SJSA1 (cell line): Measurements from ENCODE around the gene CSMD2. TPM values are rescaled to one million over a fixed set of nuclear protein-coding genes. Genes with fewer than 3 reads are reported as not detected.

Experiments
- DNase-seq, 2 experiments: peaks; one replicate each; pipeline ENCODE4 v3.0.0-alpha.2; 2015 to 2020; ENCODE audit warnings: low spot score in 2 of 2, low read depth in 1 of 2
- H3K27ac ChIP-seq: fragments of 250-450 bp; sonication (Bioruptor Pico); 2 replicates; pipeline ENCODE4 v1.5.1; 2020; ENCODE audit warnings: mild to moderate bottlenecking, moderate library complexity
- H3K27me3 ChIP-seq: fragments of 250-450 bp; sonication (Bioruptor Pico); replicated peaks from 2 replicates; pipeline ENCODE4 v1.5.1; 2020; ENCODE audit warnings: mild to moderate bottlenecking, moderate library complexity
- H3K36me3 ChIP-seq: fragments of 250-450 bp; sonication (Bioruptor Pico); 2 replicates; pipeline ENCODE4 v1.5.1; 2020; ENCODE audit warnings: mild to moderate bottlenecking
- H3K4me1 ChIP-seq: fragments of 250-450 bp; sonication (Bioruptor Pico); replicated peaks from 2 replicates; pipeline ENCODE4 v1.6.1; 2021; ENCODE audit warnings: mild to moderate bottlenecking
- H3K4me3 ChIP-seq: fragments of 250-450 bp; sonication (Bioruptor Pico); 2 replicates; pipeline ENCODE4 v1.5.1; 2020; ENCODE audit warnings: mild to moderate bottlenecking
- H3K9me3 ChIP-seq: fragments of 250-450 bp; sonication (Bioruptor Pico); replicated peaks from 2 replicates; pipeline ENCODE4 v1.5.1; 2020; ENCODE audit warnings: mild to moderate bottlenecking
- total RNA-seq: library from RNA; depleted of rRNA; stranded (reverse); fragments of >200 nt; shearing (Covaris generic); gene quantifications from 2 replicates; pipeline ENCODE4 v1.2.3, GENCODE V29; 2014

Gene CSMD2
- total RNA-seq, 1 experiment from 2014 or later, result 0.87 TPM

DNA sequence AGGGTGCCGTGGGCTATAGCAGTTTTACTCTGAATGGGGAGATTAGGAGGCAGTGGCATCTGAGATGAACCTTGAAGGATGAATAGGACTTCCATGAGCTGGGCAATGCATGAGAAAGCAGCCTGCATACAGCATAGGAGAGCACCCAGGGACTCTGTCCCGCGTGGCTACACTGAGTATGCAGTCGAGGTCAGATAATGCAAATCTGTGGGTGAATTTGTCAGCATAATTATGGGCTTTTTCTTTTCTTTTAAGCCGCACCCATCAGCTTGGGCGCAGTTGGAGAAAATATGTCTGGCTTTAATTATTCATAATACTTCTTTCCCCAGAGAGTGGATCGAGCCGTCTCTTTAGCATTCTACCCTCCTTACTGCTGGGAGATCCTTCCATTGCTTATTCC, 504.1 kb downstream of the CSMD2 start:
- no peaks in the 10 kb centered on the region for H3K36me3 ChIP-seq
- no peak overlapping the region for H3K27ac ChIP-seq
- no peaks in the 10 kb centered on the region for H3K4me1 ChIP-seq
- no peak for DNase-seq
- H3K4me3 ChIP-seq, result no peak overlapping the region
- H3K27me3 ChIP-seq, result no peaks in the 10 kb centered on the region
- no peaks in the 10 kb centered on the region for H3K9me3 ChIP-seq

DNA sequence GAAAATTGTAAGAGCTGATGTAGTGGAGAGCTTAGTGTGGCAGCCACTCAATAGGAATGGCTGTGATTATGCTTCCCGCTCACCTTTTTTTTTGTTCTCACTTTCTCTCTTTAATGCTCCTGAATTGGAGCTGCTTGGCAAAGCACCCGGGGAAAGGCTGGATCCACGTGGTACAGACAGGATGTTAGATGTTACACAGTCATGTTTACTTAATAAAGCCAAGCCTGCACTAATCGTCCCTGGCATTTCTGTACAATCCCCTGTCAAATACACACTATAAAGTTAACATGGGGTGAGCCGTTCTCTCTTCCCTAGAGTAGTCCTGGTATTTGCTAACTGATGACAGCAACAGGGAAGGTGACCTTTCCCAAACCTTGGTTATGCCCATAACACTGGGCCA, 504.8 kb downstream of the CSMD2 start:
- Histone ChIP-seq H3K4me1 (no peaks in the 10 kb centered on the region), H3K4me3 (no peak overlapping the region), H3K9me3 (no peaks in the 10 kb centered on the region), H3K36me3 (no peaks in the 10 kb centered on the region), H3K27ac (no peak overlapping the region), H3K27me3 (no peaks in the 10 kb centered on the region)
- DNase-seq, result no peak

DNA sequence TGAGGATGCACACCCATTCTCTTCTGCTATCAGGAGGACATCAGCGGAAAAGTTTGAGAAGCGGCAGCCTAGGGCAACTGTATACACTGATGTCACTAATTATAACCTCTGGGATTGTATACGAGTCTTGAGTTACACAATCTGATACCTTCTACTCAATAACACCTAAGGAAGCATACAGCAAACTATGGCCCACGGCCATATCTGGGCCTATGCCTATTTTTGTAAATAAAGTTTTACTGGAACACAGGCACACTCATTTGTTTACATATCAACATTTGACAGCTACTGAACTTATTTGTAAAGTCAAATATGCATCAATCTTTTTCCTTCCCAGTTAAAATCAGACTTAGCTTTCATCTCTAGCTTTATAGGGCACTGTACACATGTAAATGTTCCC, 505.4 kb downstream of the CSMD2 start:
- DNase-seq, result no peak
- Histone ChIP-seq H3K4me3 (no peak overlapping the region), H3K27me3 (no peaks in the 10 kb centered on the region)

DNA sequence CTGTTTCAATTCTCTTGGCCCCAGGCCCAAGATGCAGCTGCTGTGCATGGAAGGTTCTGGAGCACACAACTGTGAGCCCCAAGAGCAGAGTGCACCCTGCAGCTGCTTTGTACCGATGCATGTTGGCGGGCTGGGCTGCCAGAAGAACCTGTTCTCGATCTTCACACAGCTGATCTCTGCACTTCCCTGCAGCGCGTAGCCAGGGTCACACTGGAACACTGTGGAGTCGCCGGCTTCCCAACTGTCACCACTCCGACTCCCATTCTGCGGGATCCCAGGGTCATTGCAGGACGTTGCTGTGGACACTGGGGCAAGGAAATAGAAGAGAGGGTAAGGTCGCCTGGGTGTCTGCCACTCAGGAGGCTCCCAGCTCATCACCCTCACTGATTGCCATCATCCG, 507.2 kb downstream of the CSMD2 start:
- DNase-seq, result no peak
- Histone ChIP-seq H3K27ac (no peak overlapping the region), H3K36me3 (no peaks in the 10 kb centered on the region), H3K4me3 (no peak overlapping the region), H3K9me3 (no peaks in the 10 kb centered on the region), H3K27me3 (no peaks in the 10 kb centered on the region), H3K4me1 (no peaks in the 10 kb centered on the region)

More for the DNA sequence above, 505.4 kb downstream of the CSMD2 start:
- Histone ChIP-seq H3K4me1 (no peaks in the 10 kb centered on the region), H3K27ac (no peak overlapping the region), H3K36me3 (no peaks in the 10 kb centered on the region), H3K9me3 (no peaks in the 10 kb centered on the region)

- Histone ChIP-seq H3K9me3 (no peaks in the 10 kb centered on the region), H3K4me1 (no peaks in the 10 kb centered on the region), H3K4me3 (no peak overlapping the region), H3K27ac (no peak overlapping the region), H3K36me3 (no peaks in the 10 kb centered on the region), H3K27me3 (no peaks in the 10 kb centered on the region)
- DNase-seq, result peak in 1 of 2 experiments; percentile 16
Measured at GRCh38 chr1:33656467-33657005, 508.5 kb downstream of the CSMD2 start.

- Histone ChIP-seq H3K9me3 (no peaks in the 10 kb centered on the region), H3K27ac (no peak overlapping the region), H3K36me3 (no peaks in the 10 kb centered on the region), H3K4me1 (no peaks in the 10 kb centered on the region), H3K27me3 (no peaks in the 10 kb centered on the region), H3K4me3 (no peak overlapping the region)
- DNase-seq, result peak in 1 of 2 experiments; percentile 26
Measured at GRCh38 chr1:33655496-33655895, 509.5 kb downstream of the CSMD2 start.

- Histone ChIP-seq H3K9me3 (no peaks in the 10 kb centered on the region), H3K27me3 (no peaks in the 10 kb centered on the region), H3K27ac (no peak overlapping the region), H3K4me3 (no peak overlapping the region), H3K4me1 (no peaks in the 10 kb centered on the region), H3K36me3 (no peaks in the 10 kb centered on the region)
- DNase-seq, result peak in 1 of 2 experiments; percentile 29
Measured at GRCh38 chr1:33654267-33654834, 510.7 kb downstream of the CSMD2 start.

DNA sequence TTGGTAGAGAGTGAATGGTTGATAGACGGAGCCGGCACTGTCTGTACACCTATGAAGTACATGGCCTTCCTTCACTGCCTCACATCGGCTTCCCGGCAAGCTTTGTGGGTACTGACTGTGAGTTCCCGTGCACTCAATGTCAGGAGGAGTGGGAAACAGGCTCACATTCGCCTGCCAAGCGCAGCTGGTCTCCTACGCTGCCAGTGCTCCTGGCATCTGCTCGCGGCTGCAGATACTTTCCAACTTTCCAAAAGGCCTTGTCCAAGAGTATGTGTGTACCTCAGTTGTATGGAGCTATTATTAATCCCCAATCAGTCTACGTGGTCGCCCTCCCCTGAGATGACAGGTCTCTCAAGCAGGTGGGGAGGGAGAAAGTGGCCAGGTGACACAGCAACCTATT, 511.8 kb downstream of the CSMD2 start:
- Histone ChIP-seq H3K27me3 (no peaks in the 10 kb centered on the region; the same call in 1 of the 2 replicates), H3K36me3 (no peaks in the 10 kb centered on the region), H3K4me1 (no peaks in the 10 kb centered on the region), H3K4me3 (no peak overlapping the region), H3K9me3 (no peaks in the 10 kb centered on the region), H3K27ac (no peak overlapping the region)
- peak in 1 of 2 experiments; percentile 11 for DNase-seq

- DNase-seq, result no peak
- Histone ChIP-seq H3K4me1 (no peaks in the 10 kb centered on the region), H3K27ac (no peak overlapping the region), H3K9me3 (no peaks in the 10 kb centered on the region), H3K4me3 (no peak overlapping the region), H3K27me3 (no peaks in the 10 kb centered on the region; the same call in 1 of the 2 replicates), H3K36me3 (no peaks in the 10 kb centered on the region)
Measured at GRCh38 chr1:33650708-33651107, 514.3 kb downstream of the CSMD2 start.

GRCh38 chr1:33649759-33650158, 515.3 kb downstream of the CSMD2 start:
- Histone ChIP-seq H3K9me3 (no peaks in the 10 kb centered on the region), H3K27me3 (no peaks in the 10 kb centered on the region; the same call in 1 of the 2 replicates), H3K36me3 (no peaks in the 10 kb centered on the region), H3K27ac (no peak overlapping the region), H3K4me1 (no peaks in the 10 kb centered on the region), H3K4me3 (no peak overlapping the region)
- peak in 1 of 2 experiments; percentile 37 for DNase-seq

- H3K27me3 ChIP-seq, result no peaks in the 10 kb centered on the region
- no peak overlapping the region for H3K27ac ChIP-seq
- H3K4me1 ChIP-seq, result no peaks in the 10 kb centered on the region
- H3K36me3 ChIP-seq, result no peaks in the 10 kb centered on the region
- no peak for DNase-seq
- H3K4me3 ChIP-seq, result no peak overlapping the region
- no peaks in the 10 kb centered on the region for H3K9me3 ChIP-seq
Measured at GRCh38 chr1:33643216-33643615, 521.8 kb downstream of the CSMD2 start.

- H3K27ac ChIP-seq, result no peak overlapping the region
Measured at GRCh38 chr1:33641104-33641830, 523.8 kb downstream of the CSMD2 start.

DNA sequence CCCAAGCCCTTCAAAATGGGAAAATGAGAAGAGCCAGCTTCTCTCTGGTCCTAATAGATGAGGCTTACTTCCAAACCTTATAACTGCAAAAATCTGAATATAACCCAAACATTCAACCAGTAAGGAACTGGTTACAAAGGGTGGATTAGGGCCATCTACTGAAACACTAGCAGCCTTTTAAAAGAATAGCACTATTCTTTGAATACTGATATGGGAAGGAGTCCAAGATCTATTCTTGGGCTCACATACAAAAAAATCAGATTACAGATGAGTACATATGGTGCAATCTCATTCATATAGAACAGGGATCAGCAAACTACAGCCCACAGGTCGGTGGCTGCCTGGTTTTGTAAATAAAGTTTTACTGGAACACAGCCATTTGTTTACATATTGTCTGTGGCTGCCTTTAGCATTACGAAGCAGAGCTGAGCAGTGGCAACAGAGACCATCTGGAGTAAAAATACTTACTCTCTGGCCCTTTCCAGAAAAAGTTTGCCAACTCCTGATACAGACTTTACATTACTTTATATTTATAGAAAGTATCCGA, 524.8 kb downstream of the CSMD2 start:
- no peaks in the 10 kb centered on the region for H3K27me3 ChIP-seq
- no peaks in the 10 kb centered on the region for H3K36me3 ChIP-seq
- no peaks in the 10 kb centered on the region for H3K4me1 ChIP-seq
- no peak overlapping the region for H3K4me3 ChIP-seq
- no peak overlapping the region for H3K27ac ChIP-seq
- no peaks in the 10 kb centered on the region for H3K9me3 ChIP-seq
- no peak for DNase-seq

More at GRCh38 chr1:33641104-33641830, 523.8 kb downstream of the CSMD2 start:
- no peaks in the 10 kb centered on the region for H3K27me3 ChIP-seq
- no peak for DNase-seq
- no peak overlapping the region for H3K4me3 ChIP-seq
- no peaks in the 10 kb centered on the region for H3K4me1 ChIP-seq
- no peaks in the 10 kb centered on the region for H3K36me3 ChIP-seq
- no peaks in the 10 kb centered on the region for H3K9me3 ChIP-seq

DNA sequence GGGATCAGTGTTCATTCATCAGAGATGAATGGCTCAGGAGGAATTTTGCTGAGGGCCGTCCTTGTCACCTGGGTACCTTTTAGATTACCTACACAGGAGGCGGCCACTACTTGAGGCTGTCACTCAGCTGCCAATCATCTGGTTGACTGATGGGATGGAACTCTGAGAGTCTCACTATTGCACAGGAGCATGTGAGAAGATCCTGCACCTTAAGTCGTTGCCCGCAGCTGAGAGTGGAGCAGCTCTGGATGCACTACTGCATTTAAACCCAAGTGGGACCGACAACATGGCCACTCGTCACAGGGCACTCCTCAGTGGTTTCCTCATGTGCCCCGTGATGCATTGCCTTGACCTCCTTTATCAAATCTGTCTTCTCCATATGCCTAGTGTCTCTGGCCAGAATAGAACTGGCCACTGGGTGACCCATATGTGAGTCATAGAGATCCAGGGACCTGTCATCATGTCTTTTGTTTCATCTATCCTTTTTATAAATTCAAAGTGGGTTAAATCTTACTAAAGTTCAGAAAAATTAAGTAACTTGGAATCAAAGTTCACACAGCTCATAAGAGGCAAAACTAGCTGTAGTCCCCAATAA, 527.1 kb downstream of the CSMD2 start:
- DNase-seq, result no peak

More for the DNA sequence above, 527.1 kb downstream of the CSMD2 start:
- Histone ChIP-seq H3K27ac (no peak overlapping the region), H3K36me3 (no peaks in the 10 kb centered on the region), H3K9me3 (no peaks in the 10 kb centered on the region), H3K27me3 (no peaks in the 10 kb centered on the region), H3K4me3 (no peak overlapping the region), H3K4me1 (no peaks in the 10 kb centered on the region)
